BLaER1 (cell line): Measurements from ENCODE around the gene MCF2L2.

Experiments
- H3K27ac ChIP-seq: shearing (Covaris generic); formaldehyde crosslinking; 2 replicates; pipeline ENCODE4 v1.8.1; 2022
- H3K27me3 ChIP-seq: shearing (Covaris generic); formaldehyde crosslinking; 2 replicates; pipeline ENCODE4 v1.8.1; 2022
- H3K36me3 ChIP-seq: shearing (Covaris generic); formaldehyde crosslinking; 2 replicates; pipeline ENCODE4 v1.8.1; 2022
- H3K4me1 ChIP-seq: shearing (Covaris generic); formaldehyde crosslinking; 2 replicates; pipeline ENCODE4 v1.8.1; 2022
- H3K4me2 ChIP-seq: shearing (Covaris generic); formaldehyde crosslinking; 2 replicates; pipeline ENCODE4 v1.8.1; 2022
- H3K4me3 ChIP-seq: shearing (Covaris generic); formaldehyde crosslinking; 2 replicates; pipeline ENCODE4 v1.8.1; 2022
- H3K9ac ChIP-seq: shearing (Covaris generic); formaldehyde crosslinking; 2 replicates; pipeline ENCODE4 v1.8.1; 2022
- H3K9me3 ChIP-seq: shearing (Covaris generic); formaldehyde crosslinking; 2 replicates; pipeline ENCODE4 v1.8.1; 2022
- H4K20me1 ChIP-seq: shearing (Covaris generic); formaldehyde crosslinking; 2 replicates; pipeline ENCODE4 v1.8.1; 2022
- Cebpa-rat ChIP-seq: shearing (Covaris generic); IDR thresholded peaks from 2 replicates; pipeline ENCODE4 v1.8.1; 2022

MCF2L2 gene

DNA sequence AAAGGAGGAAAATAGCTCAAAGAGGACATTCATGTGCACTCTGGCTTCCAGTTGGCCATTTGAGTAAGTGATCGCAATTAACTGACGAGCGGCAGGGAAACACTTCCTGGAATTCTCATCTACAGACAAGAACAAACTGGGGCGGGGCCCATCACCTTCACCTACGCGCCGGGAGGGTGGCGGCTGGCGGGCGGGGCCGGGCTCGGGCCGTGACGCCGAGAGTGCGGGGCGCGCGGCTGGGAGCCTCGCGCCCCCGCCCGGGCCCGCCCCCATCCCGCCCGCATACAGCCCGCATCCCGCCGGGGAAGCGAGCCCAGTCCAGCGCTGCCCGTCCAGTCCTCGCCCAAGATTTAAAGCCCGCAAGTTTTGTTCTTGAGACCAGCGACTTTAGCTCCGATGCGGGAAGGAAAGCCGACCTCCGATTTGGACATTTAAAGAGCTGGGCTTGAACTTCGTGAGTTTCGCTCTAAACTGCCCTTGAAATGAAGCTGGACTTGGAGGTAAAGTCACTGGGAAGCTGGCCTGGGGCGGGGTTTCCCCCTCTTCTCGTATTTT, 175.4 kb downstream of the MCF2L2 start, which contains the start of gene B3GNT5:
Gene B3GNT5 (plus strand): TSS at position 281 of the 555 bp plus-strand sequence. CDS start 16,546 bp downstream, outside the sequence.
- Histone ChIP-seq H3K9ac (peak within 1 kb of the TSS; percentile 69), H3K9me3 (peaks cover 14% of the 10 kb centered on the region), H3K27me3 (peaks cover 72% of the 10 kb centered on the region), H4K20me1 (peaks cover 28% of the 10 kb centered on the region), H3K36me3 (no peaks in the 10 kb centered on the region), H3K27ac (peak within 1 kb of the TSS; percentile 66), H3K4me2 (peak within 1 kb of the TSS; percentile 91), H3K4me1 (peaks cover 30% of the 10 kb centered on the region), H3K4me3 (peak within 1 kb of the TSS; percentile 71)
- no peak for TF ChIP-seq Cebpa-rat

GRCh38 chr3:183252118-183252782, 176.2 kb downstream of the MCF2L2 start:
- Histone ChIP-seq H3K27me3 (peaks cover 69% of the 10 kb centered on the region), H3K4me1 (peaks cover 30% of the 10 kb centered on the region)

GRCh38 chr3:183249006-183249718, 179.3 kb downstream of the MCF2L2 start:
- Histone ChIP-seq H3K36me3 (no peaks in the 10 kb centered on the region), H3K9ac (no peak overlapping the region), H3K4me2 (peak overlapping the region; percentile 44), H3K4me3 (no peak overlapping the region), H3K9me3 (no peaks in the 10 kb centered on the region; the same call in 1 of the 2 replicates), H3K27ac (no peak overlapping the region), H4K20me1 (peaks cover 14% of the 10 kb centered on the region), H3K27me3 (peaks cover 38% of the 10 kb centered on the region), H3K4me1 (peaks cover 25% of the 10 kb centered on the region)
- TF ChIP-seq Cebpa-rat = no peak

More at GRCh38 chr3:183252118-183252782, 176.2 kb downstream of the MCF2L2 start:
- Histone ChIP-seq H4K20me1 (peaks cover 28% of the 10 kb centered on the region), H3K9ac (no peak overlapping the region), H3K9me3 (peaks cover 14% of the 10 kb centered on the region), H3K27ac (no peak overlapping the region), H3K4me2 (no peak overlapping the region), H3K36me3 (no peaks in the 10 kb centered on the region), H3K4me3 (no peak overlapping the region)
- no peak for TF ChIP-seq Cebpa-rat

DNA sequence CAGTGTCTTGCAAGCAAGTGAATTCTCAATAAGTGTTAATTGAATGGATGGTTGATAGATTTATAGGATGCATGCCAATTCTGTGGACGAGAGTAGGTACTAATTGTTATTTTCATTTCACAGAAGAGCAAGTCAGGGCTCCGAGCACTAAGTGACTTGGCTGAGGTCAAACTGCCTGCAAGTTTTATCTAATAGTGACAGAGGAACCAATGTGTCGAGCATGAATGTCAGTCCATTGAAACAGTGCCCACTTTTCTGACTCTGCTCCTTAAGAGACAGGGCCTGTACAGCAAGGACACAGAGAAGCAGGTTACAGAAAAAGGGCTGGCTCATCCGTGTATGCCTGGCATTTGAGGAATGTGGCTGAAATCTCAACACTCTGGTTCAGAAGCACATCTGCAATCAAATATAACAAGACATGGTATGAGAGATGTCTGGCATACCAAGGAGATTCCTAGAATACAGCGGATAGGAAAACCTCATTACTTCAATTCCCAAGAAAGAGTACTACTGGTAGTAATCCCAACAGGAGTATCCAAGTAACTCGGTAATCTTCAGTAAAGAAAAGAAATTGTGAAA, 181.3 kb downstream of the MCF2L2 start:
- Histone ChIP-seq H4K20me1 (no peaks in the 10 kb centered on the region), H3K4me3 (no peak overlapping the region), H3K27ac (no peak overlapping the region), H3K4me2 (no peak overlapping the region), H3K9me3 (peaks cover 20% of the 10 kb centered on the region), H3K36me3 (peaks cover 11% of the 10 kb centered on the region), H3K4me1 (peaks cover 19% of the 10 kb centered on the region), H3K27me3 (peaks cover 17% of the 10 kb centered on the region), H3K9ac (no peak overlapping the region)
- TF ChIP-seq Cebpa-rat = no peak

GRCh38 chr3:183244981-183245476, 183.4 kb downstream of the MCF2L2 start:
- Histone ChIP-seq H3K4me1 (peaks cover 19% of the 10 kb centered on the region), H3K4me2 (no peak overlapping the region), H4K20me1 (no peaks in the 10 kb centered on the region), H3K27ac (no peak overlapping the region), H3K4me3 (no peak overlapping the region), H3K9me3 (peaks cover 36% of the 10 kb centered on the region), H3K36me3 (peaks cover 12% of the 10 kb centered on the region), H3K27me3 (no peaks in the 10 kb centered on the region), H3K9ac (no peak overlapping the region)
- no peak for TF ChIP-seq Cebpa-rat

GRCh38 chr3:183244219-183244618, 184.2 kb downstream of the MCF2L2 start:
- Histone ChIP-seq H4K20me1 (no peaks in the 10 kb centered on the region), H3K4me2 (no peak overlapping the region), H3K9ac (no peak overlapping the region), H3K27me3 (no peaks in the 10 kb centered on the region), H3K27ac (no peak overlapping the region), H3K4me1 (peaks cover 15% of the 10 kb centered on the region), H3K4me3 (no peak overlapping the region), H3K9me3 (peaks cover 36% of the 10 kb centered on the region), H3K36me3 (peaks cover 12% of the 10 kb centered on the region)
- no peak for TF ChIP-seq Cebpa-rat

DNA sequence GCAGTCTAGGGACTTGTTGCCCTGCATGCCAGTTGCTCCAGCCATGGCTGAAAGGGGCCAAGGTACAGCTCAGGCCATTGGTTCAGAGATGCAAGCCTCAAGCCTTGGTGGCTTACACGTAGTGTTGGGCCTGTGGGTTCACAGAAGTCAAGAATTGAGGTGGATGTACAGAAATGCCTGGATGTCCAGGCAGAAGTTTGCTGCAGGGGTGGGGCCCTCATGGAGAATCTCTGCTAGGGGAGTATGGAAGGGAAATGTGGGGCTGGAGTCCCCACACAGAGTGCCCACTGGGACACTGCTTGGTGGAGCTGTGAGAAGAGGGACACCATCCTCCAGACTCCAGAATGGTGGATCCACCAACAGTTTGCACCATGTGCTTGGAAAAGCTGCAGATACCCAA, 186.0 kb downstream of the MCF2L2 start:
- Histone ChIP-seq H3K4me3 (no peak overlapping the region), H3K9me3 (peaks cover 42% of the 10 kb centered on the region), H3K4me2 (no peak overlapping the region), H3K36me3 (peaks cover 12% of the 10 kb centered on the region), H3K27me3 (no peaks in the 10 kb centered on the region), H4K20me1 (no peaks in the 10 kb centered on the region), H3K4me1 (peaks cover 7% of the 10 kb centered on the region; the same call in 1 of the 2 replicates), H3K27ac (no peak overlapping the region), H3K9ac (no peak overlapping the region)
- no peak for TF ChIP-seq Cebpa-rat

- Histone ChIP-seq H3K27ac (no peak overlapping the region), H3K4me1 (peaks cover 6% of the 10 kb centered on the region), H4K20me1 (no peaks in the 10 kb centered on the region), H3K36me3 (peaks cover 12% of the 10 kb centered on the region), H3K4me3 (no peak overlapping the region), H3K4me2 (no peak overlapping the region), H3K9me3 (peaks cover 41% of the 10 kb centered on the region), H3K27me3 (no peaks in the 10 kb centered on the region), H3K9ac (no peak overlapping the region)
- no peak for TF ChIP-seq Cebpa-rat
These were observed 189.4 kb downstream of the MCF2L2 start for GRCh38 chr3:183239046-183239445.

DNA sequence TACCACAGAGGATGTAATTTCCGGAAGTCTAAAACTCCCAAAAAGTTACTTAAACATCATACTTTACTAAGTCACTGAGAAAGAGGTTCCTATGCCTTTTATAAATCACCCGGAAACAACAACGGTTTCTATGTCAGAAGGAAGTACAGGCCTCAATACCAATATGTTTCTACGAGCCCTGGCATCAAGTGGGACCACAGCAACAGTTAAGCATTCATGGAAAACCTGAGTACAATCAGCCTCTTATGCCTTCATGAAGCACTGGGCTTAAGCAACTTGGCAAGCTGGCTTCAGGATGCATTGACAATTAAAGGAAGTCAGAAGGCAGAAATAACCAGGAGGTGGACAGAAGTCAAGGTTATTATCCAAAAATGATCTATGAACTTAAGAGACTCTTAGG, 194.5 kb downstream of the MCF2L2 start:
- no peak overlapping the region; the same call in 1 of the 2 replicates for H3K27ac ChIP-seq
- H3K36me3 ChIP-seq = no peaks in the 10 kb centered on the region
- no peak overlapping the region for H3K9ac ChIP-seq
- H4K20me1 ChIP-seq = no peaks in the 10 kb centered on the region
- TF ChIP-seq Cebpa-rat = no peak
- H3K4me1 ChIP-seq = peaks cover 9% of the 10 kb centered on the region
- peak overlapping the region; percentile 27 for H3K4me2 ChIP-seq
- no peaks in the 10 kb centered on the region for H3K27me3 ChIP-seq
- no peak overlapping the region for H3K4me3 ChIP-seq
- H3K9me3 ChIP-seq = peaks cover 6% of the 10 kb centered on the region; the same call in 1 of the 2 replicates
